Liver (tissue), 3 donors: Measurements from ENCODE around the gene ME2.

Source experiments
- FOXA1 ChIP-seq: IDR thresholded peaks from 2 replicates; pipeline ENCODE4 v1.6.1; 2016; ENCODE audit warnings: antibody characterized with exemption
- SP1 ChIP-seq: IDR thresholded peaks from 2 replicates; pipeline ENCODE4 v1.6.1; 2018; ENCODE audit warnings: antibody characterized with exemption, mild to moderate bottlenecking
- TF ChIP-seq, protein P1 (sequence below): fragments of 150-350 bp; IDR thresholded peaks from 2 replicates; pipeline ENCODE4 v1.5.1; 2017; ENCODE audit warnings: improper control_type of control experiment, low read depth, low read length; ENCODE audit not compliant: missing input control
- donor health status: healthy.
- donor health status: healthy.

DNA sequence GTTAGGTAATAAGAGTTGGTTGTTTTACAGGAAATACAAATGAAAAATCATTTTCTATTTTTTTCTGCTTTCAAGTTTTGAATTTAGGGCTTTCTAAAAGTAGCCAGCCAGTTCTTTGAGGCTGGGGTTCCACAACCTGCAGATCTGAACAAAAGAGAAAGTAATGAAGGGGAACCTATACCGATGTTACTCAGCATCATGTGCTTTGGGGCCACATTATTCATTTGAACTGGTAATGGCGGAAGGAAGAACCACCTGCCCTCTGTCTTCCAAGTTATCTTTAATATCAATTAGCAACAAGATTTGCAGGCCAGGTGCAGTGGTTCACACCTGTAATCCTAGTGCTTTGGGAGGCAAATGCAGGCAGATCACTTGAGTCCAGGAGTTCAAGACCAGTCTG is 46.2 kb upstream of the ME2 start:
- TF ChIP-seq, protein P1, sequence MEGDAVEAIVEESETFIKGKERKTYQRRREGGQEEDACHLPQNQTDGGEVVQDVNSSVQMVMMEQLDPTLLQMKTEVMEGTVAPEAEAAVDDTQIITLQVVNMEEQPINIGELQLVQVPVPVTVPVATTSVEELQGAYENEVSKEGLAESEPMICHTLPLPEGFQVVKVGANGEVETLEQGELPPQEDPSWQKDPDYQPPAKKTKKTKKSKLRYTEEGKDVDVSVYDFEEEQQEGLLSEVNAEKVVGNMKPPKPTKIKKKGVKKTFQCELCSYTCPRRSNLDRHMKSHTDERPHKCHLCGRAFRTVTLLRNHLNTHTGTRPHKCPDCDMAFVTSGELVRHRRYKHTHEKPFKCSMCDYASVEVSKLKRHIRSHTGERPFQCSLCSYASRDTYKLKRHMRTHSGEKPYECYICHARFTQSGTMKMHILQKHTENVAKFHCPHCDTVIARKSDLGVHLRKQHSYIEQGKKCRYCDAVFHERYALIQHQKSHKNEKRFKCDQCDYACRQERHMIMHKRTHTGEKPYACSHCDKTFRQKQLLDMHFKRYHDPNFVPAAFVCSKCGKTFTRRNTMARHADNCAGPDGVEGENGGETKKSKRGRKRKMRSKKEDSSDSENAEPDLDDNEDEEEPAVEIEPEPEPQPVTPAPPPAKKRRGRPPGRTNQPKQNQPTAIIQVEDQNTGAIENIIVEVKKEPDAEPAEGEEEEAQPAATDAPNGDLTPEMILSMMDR, result no peak
- TF ChIP-seq FOXA1 (no peak), SP1 (no peak)
